HepG2 (cell line): ENCODE measurements around the gene GNAS. TPM values are rescaled to one million over a fixed set of nuclear protein-coding genes. Genes with fewer than 3 reads are reported as not detected.

Experiments used
- BCL3 ChIP-seq: sonication (generic); formaldehyde crosslinking; IDR thresholded peaks from 2 replicates; pipeline ENCODE4 v1.5.1; 2020; ENCODE audit warnings: mild to moderate bottlenecking, missing genetic modification reagents, moderate library complexity
- BORCS8-MEF2B ChIP-seq: sonication (generic); formaldehyde crosslinking; IDR thresholded peaks from 2 replicates; pipeline ENCODE4 v1.8.0; 2022; ENCODE audit warnings: mild to moderate bottlenecking, missing genetic modification reagents
- HIVEP1 ChIP-seq: sonication (generic); formaldehyde crosslinking; IDR thresholded peaks from 2 replicates; pipeline ENCODE4 v1.4.0; 2020; ENCODE audit warnings: mild to moderate bottlenecking, missing genetic modification reagents
- IKZF4 ChIP-seq: sonication (generic); formaldehyde crosslinking; IDR thresholded peaks from 2 replicates; pipeline ENCODE4 v1.5.1; 2020; ENCODE audit warnings: borderline replicate concordance, mild to moderate bottlenecking, low read depth, missing genetic modification reagents; ENCODE audit errors: not compliant biosample characterization
- IRF9 ChIP-seq: sonication (generic); formaldehyde crosslinking; IDR thresholded peaks from 2 replicates; pipeline ENCODE4 v1.8.0; 2022; ENCODE audit warnings: missing genetic modification reagents, mild to moderate bottlenecking, borderline replicate concordance
- MAX ChIP-seq: IDR thresholded peaks from 2 replicates; pipeline ENCODE4 v1.6.1; 2012; ENCODE audit warnings: inconsistent platforms
- MAZ ChIP-seq, 2 experiments: sonication (generic) in 1 of 2; formaldehyde crosslinking in 1 of 2; IDR thresholded peaks; 2 replicates each; pipeline versions ENCODE4 v1.5.0 to v1.6.1; 2012 to 2020; ENCODE audit warnings: low read depth in 2 of 2, mild to moderate bottlenecking in 2 of 2, borderline replicate concordance in 1 of 2, improper control_type of control experiment in 1 of 2, low read length in 1 of 2, missing genetic modification reagents in 1 of 2, moderate library complexity in 1 of 2
- MXD1 ChIP-seq: sonication (generic); formaldehyde crosslinking; IDR thresholded peaks from 2 replicates; pipeline ENCODE4 v1.4.0; 2020; ENCODE audit warnings: mild to moderate bottlenecking, missing genetic modification reagents
- PRDM15 ChIP-seq: sonication (generic); formaldehyde crosslinking; IDR thresholded peaks from 2 replicates; pipeline ENCODE4 v1.4.0; 2020; ENCODE audit warnings: missing genetic modification reagents
- RAD21 ChIP-seq: fragments of 450-650 bp; formaldehyde crosslinking; IDR thresholded peaks from 2 replicates; pipeline ENCODE4 v1.5.0; 2020; ENCODE audit warnings: mild to moderate bottlenecking
- RAD51 ChIP-seq: fragments of 450-650 bp; IDR thresholded peaks from 2 replicates; pipeline ENCODE4 v1.6.1; 2016; ENCODE audit warnings: borderline replicate concordance
- RXRB ChIP-seq: IDR thresholded peaks from 2 replicates; pipeline ENCODE4 v1.6.1; 2016; ENCODE audit warnings: borderline replicate concordance, missing genetic modification reagents, missing compliant biosample characterization
- STAG1 ChIP-seq: sonication (generic); formaldehyde crosslinking; IDR thresholded peaks from 2 replicates; pipeline ENCODE4 v1.4.0; 2020; ENCODE audit warnings: missing genetic modification reagents
- TFE3 ChIP-seq: IDR thresholded peaks from 2 replicates; pipeline ENCODE4 v1.6.1; 2016
- ZBTB33 ChIP-seq: sonication (generic); formaldehyde crosslinking; IDR thresholded peaks from 2 replicates; pipeline ENCODE4 v1.4.0; 2020; ENCODE audit warnings: missing genetic modification reagents
- ZNF263 ChIP-seq: sonication (generic); formaldehyde crosslinking; IDR thresholded peaks from 2 replicates; pipeline ENCODE4 v1.4.0; 2020; ENCODE audit warnings: missing genetic modification reagents
- ZNF557 ChIP-seq: sonication (generic); formaldehyde crosslinking; IDR thresholded peaks from 2 replicates; pipeline ENCODE4 v1.4.0; 2020; ENCODE audit warnings: missing genetic modification reagents
- ZNF564 ChIP-seq: sonication (generic); formaldehyde crosslinking; IDR thresholded peaks from 2 replicates; pipeline ENCODE4 v1.8.1; 2023; ENCODE audit warnings: mild to moderate bottlenecking, missing genetic modification reagents
- ZSCAN29 ChIP-seq: sonication (generic); formaldehyde crosslinking; conservative IDR thresholded peaks from 2 replicates; pipeline ENCODE4 v1.4.0; 2020; ENCODE audit warnings: mild to moderate bottlenecking, missing genetic modification reagents
- polyA plus RNA-seq, 8 experiments: library from polyadenylated mRNA; depleted of rRNA in 3 of 8; stranded (reverse) in 7 of 8; unstranded in 1 of 8; fragments of >200 nt; fragmentation: Illumina TruSeq in 4 of 8; extraction: Trizol in 4 of 8; gene quantifications; 2 replicates each; pipeline versions ENCODE4 v1.2.1 to v1.2.3, GENCODE V29; 2011 to 2016; ENCODE audit warnings: low read depth in 4 of 8, missing spikeins in 1 of 8, mixed read lengths in 1 of 8; ENCODE audit not compliant: insufficient read depth in 1 of 8
- total RNA-seq, 5 experiments: library from RNA; depleted of rRNA; stranded (reverse); fragments of >200 nt; fragmentation: Illumina TruSeq; extraction: Trizol; gene quantifications; 2 replicates each; pipeline ENCODE4 v1.2.3, GENCODE V29; 2016; ENCODE audit warnings: low read depth in 1 of 5

Gene GNAS
- total and polyA plus RNA-seq, 2 of the 13 experiments (the other 11 are each of a cell fraction or from before 2014, with no cell fraction given) = 407 to 1,008 TPM

DNA sequence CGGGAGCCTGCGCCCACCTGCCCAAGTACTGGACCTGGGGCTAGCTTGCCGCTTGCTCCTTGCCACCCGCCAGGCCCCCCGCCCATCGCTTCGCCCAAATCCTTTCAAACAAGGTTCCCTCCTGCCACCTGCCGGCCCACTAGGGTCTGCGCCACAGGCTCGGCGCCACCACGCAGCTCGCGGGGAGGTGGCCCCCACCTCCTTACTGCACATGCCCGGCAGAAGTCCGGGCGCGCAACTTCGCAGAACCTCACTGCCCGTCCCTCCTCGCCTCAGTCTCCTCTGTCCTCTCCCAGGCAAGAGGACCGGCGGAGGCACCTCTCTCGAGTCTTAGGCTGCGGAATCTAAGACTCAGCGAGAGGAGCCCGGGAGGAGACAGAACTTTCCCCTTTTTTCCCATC, 13.0 kb upstream of the GNAS start (continued):
- TF ChIP-seq IRF9 (CRISPR knock-in tag) (no peak), HIVEP1 (CRISPR knock-in tag) (0 out of 2 replicates have a peak, but pooled peaks have one; percentile 27), MAZ (IDR thresholded peaks at IDR 0.05; ENCODE audit: borderline replicate concordance, low read depth, low read length) (peak; percentile 72; the same call in 1 of the 2 replicates), MAZ (CRISPR knock-in tag; IDR thresholded peaks at IDR 0.05; ENCODE audit: low read depth) (peak; percentile 66; the same call in 1 of the 2 replicates), MXD1 (CRISPR knock-in tag) (0 out of 2 replicates have a peak, but pooled peaks have one; percentile 38), ZNF557 (CRISPR knock-in tag) (no peak), RAD21 (peak; percentile 72), BORCS8-MEF2B (CRISPR knock-in tag) (no peak), STAG1 (CRISPR knock-in tag) (peak; percentile 78), ZSCAN29 (CRISPR knock-in tag) (no peak), MAX (0 out of 2 replicates have a peak, but pooled peaks have one; percentile 23), ZBTB33 (CRISPR knock-in tag) (peak; percentile 87), PRDM15 (no peak), ZNF263 (CRISPR knock-in tag) (0 out of 2 replicates have a peak, but pooled peaks have one; percentile 14), TFE3 (CRISPR knock-in tag) (no peak), ZNF564 (peak; percentile 25; the same call in 1 of the 2 replicates), RAD51 (no peak), RXRB (CRISPR knock-in tag) (no peak), BCL3 (CRISPR knock-in tag) (no peak), IKZF4 (no peak)
